PC-3 (cell line): ENCODE results near the gene ERBB2. TPM values are rescaled to one million over a fixed set of nuclear protein-coding genes. Genes with fewer than 3 reads are reported as not detected.
A peak's percentile ranks its signal among the peaks of the same experiment; 100 is the strongest.

Experiments
- ATAC-seq: fragments of 200-7000 bp; cut with Tn5 transposase; 2 replicates; pipeline ENCODE4 v1.9.1; 2020; ENCODE audit warnings: mild to moderate bottlenecking, moderate library complexity
- BruUV-seq: library from RNA; stranded (reverse); fragments of 400-500 nt; replicated peaks from 2 replicates; lab custom pipeline; 2021; lab: Mats Ljungman, UMichigan
- CTCF ChIA-PET: fragments of 300-600 bp; sonication (Branson Sonifier 250); formaldehyde crosslinking; loops from one replicate; lab custom pipeline; 2022; ENCODE audit warnings: antibody characterized with exemption; lab: Charles Lee
- POLR2A ChIA-PET: fragments of 300-600 bp; sonication (Branson Sonifier 250); formaldehyde crosslinking; loops from one replicate; lab custom pipeline; 2022; ENCODE audit warnings: antibody characterized with exemption; ENCODE audit not compliant: unreplicated experiment; lab: Charles Lee
- DNase-seq: peaks from one replicate; pipeline ENCODE4 v3.0.0-alpha.2; 2015
- H2AFZ ChIP-seq: fragments of 300-600 bp; sonication (generic); 2 replicates; pipeline ENCODE4 v1.6.0; 2016; ENCODE audit warnings: antibody characterized with exemption, low read length
- H3F3A ChIP-seq: fragments of 300-600 bp; sonication (generic); one replicate; pipeline ENCODE4 v1.6.0; 2017; ENCODE audit warnings: antibody characterized with exemption, low read length, control low read depth, mild to moderate bottlenecking; ENCODE audit not compliant: unreplicated experiment
- H3K27ac ChIP-seq: fragments of 300-600 bp; sonication (generic); 2 replicates; pipeline ENCODE4 v1.5.1; 2016; ENCODE audit warnings: mild to moderate bottlenecking, low read length
- H3K27me3 ChIP-seq: fragments of 300-600 bp; sonication (generic); 2 replicates; pipeline ENCODE4 v1.6.1; 2016; ENCODE audit warnings: low read length, mixed read lengths
- H3K36me3 ChIP-seq: fragments of 300-600 bp; sonication (generic); 2 replicates; pipeline ENCODE4 v1.6.1; 2016; ENCODE audit warnings: low read depth, mixed run types, low read length, mixed read lengths
- H3K4me1 ChIP-seq: fragments of 300-600 bp; sonication (generic); 2 replicates; pipeline ENCODE4 v1.5.1; 2016; ENCODE audit warnings: low read length; ENCODE audit not compliant: insufficient read depth
- H3K4me2 ChIP-seq: fragments of 300-600 bp; sonication (generic); 2 replicates; pipeline ENCODE4 v1.6.0; 2016; ENCODE audit warnings: low read length
- H3K4me3 ChIP-seq: fragments of 300-600 bp; sonication (generic); 2 replicates; pipeline ENCODE4 v1.5.1; 2016; ENCODE audit warnings: mild to moderate bottlenecking, low read length, mixed read lengths
- H3K79me2 ChIP-seq: fragments of 300-600 bp; sonication (generic); 2 replicates; pipeline ENCODE4 v1.6.1; 2017; ENCODE audit warnings: low read length, mixed read lengths
- H3K9ac ChIP-seq: fragments of 300-600 bp; sonication (generic); 2 replicates; pipeline ENCODE4 v1.6.0; 2016; ENCODE audit warnings: mild to moderate bottlenecking, low read length
- H3K9me2 ChIP-seq: fragments of 300-600 bp; sonication (generic); replicated peaks from 2 replicates; pipeline ENCODE4 v1.6.1; 2016; ENCODE audit warnings: mixed run types, low read length, mixed read lengths
- H3K9me3 ChIP-seq: fragments of 300-600 bp; sonication (generic); 2 replicates; pipeline ENCODE4 v1.6.1; 2016; ENCODE audit warnings: low read length, mixed read lengths
- H4K20me1 ChIP-seq: fragments of 300-600 bp; sonication (generic); 2 replicates; pipeline ENCODE4 v1.6.1; 2016; ENCODE audit warnings: low read length, mixed read lengths
- CTCF ChIP-seq: fragments of 300-600 bp; sonication (generic); conservative IDR thresholded peaks from 2 replicates; pipeline ENCODE4 v1.5.1; 2017; ENCODE audit warnings: antibody characterized with exemption, low read depth, mild to moderate bottlenecking, low read length
- EZH2 ChIP-seq: fragments of 300-600 bp; sonication (generic); IDR thresholded peaks from one replicate; pipeline ENCODE4 v1.6.1; 2017; ENCODE audit warnings: antibody characterized with exemption, mild to moderate bottlenecking, low read length; ENCODE audit not compliant: unreplicated experiment
- EZH2phosphoT487 ChIP-seq: fragments of 300-600 bp; sonication (generic); IDR thresholded peaks from 2 replicates; pipeline ENCODE4 v1.6.1; 2018; ENCODE audit warnings: mild to moderate bottlenecking, antibody characterized with exemption, low read length, borderline replicate concordance
- intact Hi-C: fragments of 100-400 bp; cut with micrococcal nuclease; formaldehyde crosslinking; loops from 2 replicates; pipeline ENCODE4 v1.9.0; 2023
- total RNA-seq: library from RNA; depleted of rRNA; stranded (reverse); fragments of >200 nt; gene quantifications from 2 replicates; pipeline ENCODE4 v1.2.3, GENCODE V29; 2014

ERBB2 gene
- total RNA-seq, 1 experiment from 2014 or later = 36.2 TPM

- ATAC-seq = no peak
- ChIA-PET CTCF (interaction anchor here (0.6 to 1.1 kb wide), 2 partner anchors 15 to 32 kb away, joined by 3 read pairs; no protein-coding TSS in a partner anchor), POLR2A (interaction anchor here (0.7 kb wide), 1 partner anchor 16 kb away, joined by 5 read pairs; the partner anchor contains the start of gene PGAP3)
- no peaks in the 10 kb centered on the region for H3F3A ChIP-seq
- H3K27me3 ChIP-seq = no peaks in the 10 kb centered on the region
- H3K9me2 ChIP-seq = no peaks in the 10 kb centered on the region
- no peak overlapping the region for H2AFZ ChIP-seq
- H3K4me1 ChIP-seq = peaks cover 64% of the 10 kb centered on the region
- H4K20me1 ChIP-seq = no peaks in the 10 kb centered on the region
- intact Hi-C loops = no loop called here
- peak overlapping the region; percentile 17; the same call in 1 of the 2 replicates for H3K4me3 ChIP-seq
- no TSS peak for BruUV-seq
- TF ChIP-seq CTCF (no peak), EZH2 (no peak)
- H3K9me3 ChIP-seq = no peaks in the 10 kb centered on the region
- peak overlapping the region; percentile 53 for H3K9ac ChIP-seq
- H3K79me2 ChIP-seq = peaks cover 73% of the 10 kb centered on the region
- peak overlapping the region; percentile 92 for H3K27ac ChIP-seq
- peak overlapping the region; percentile 64 for H3K4me2 ChIP-seq
- no peak for DNase-seq
- H3K36me3 ChIP-seq = peaks cover 4% of the 10 kb centered on the region; the same call in 1 of the 2 replicates
These were observed 4.0 kb downstream of the ERBB2 start for GRCh38 chr17:39703913-39704312.

- Histone ChIP-seq H3K27ac (peak overlapping the region; percentile 92), H3K4me2 (peak overlapping the region; percentile 80), H3K27me3 (no peaks in the 10 kb centered on the region), H3K9me2 (no peaks in the 10 kb centered on the region), H4K20me1 (no peaks in the 10 kb centered on the region), H3K36me3 (peaks cover 4% of the 10 kb centered on the region; the same call in 1 of the 2 replicates), H3K4me3 (peak overlapping the region; percentile 18; the same call in 1 of the 2 replicates), H3K9me3 (no peaks in the 10 kb centered on the region), H2AFZ (no peak overlapping the region), H3K9ac (peak overlapping the region; percentile 64), H3K4me1 (peaks cover 61% of the 10 kb centered on the region), H3K79me2 (peaks cover 66% of the 10 kb centered on the region), H3F3A (no peaks in the 10 kb centered on the region)
- BruUV-seq = no TSS peak
- intact Hi-C loops = no loop called here
- POLR2A ChIA-PET = no interaction called here
- ATAC-seq (no peak), DNase-seq (no peak)
- TF ChIP-seq EZH2 (no peak), CTCF (0 out of 2 replicates have a peak, but pooled peaks have one; percentile 13)
- CTCF ChIA-PET = interaction anchor here (0.6 kb wide), 1 partner anchor 79 kb away, joined by 4 read pairs; no protein-coding TSS in a partner anchor
These were observed 5.1 kb downstream of the ERBB2 start for GRCh38 chr17:39704821-39705551.

DNA sequence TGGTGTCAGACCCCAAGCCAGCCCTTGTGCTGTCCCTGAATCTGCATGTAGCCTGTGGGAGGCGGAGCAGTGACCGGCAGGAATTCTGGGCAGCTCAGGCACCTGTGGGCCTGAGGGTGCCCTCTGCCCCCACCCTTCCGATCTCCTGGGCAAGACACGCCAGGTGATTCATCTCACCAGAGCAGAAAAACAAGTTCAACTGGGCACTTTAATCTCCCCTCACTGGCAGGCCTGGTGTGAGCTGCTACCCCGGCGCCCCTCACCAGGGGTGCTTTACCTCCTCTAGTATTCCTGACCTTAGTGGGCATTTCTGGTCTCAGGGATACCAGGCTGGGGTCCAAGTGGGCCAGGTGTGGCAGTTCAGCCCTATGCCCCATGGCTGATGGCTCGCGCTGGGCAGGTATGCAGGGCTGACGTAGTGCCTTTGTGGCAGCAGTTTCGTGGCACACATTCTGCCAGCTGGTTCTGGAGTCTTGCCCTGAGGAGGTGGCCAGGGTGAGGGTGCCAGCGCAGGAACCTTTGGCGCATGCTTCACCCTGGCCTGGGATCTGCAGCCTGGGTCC, 6.0 kb downstream of the ERBB2 start:
- Histone ChIP-seq H3K27me3 (no peaks in the 10 kb centered on the region), H2AFZ (no peak overlapping the region), H3K36me3 (peaks cover 4% of the 10 kb centered on the region; the same call in 1 of the 2 replicates), H3K4me2 (peak overlapping the region; percentile 80), H3K27ac (peak overlapping the region; percentile 92), H3K4me1 (peaks cover 61% of the 10 kb centered on the region), H3F3A (no peaks in the 10 kb centered on the region), H3K79me2 (peaks cover 57% of the 10 kb centered on the region), H3K9me3 (no peaks in the 10 kb centered on the region), H4K20me1 (no peaks in the 10 kb centered on the region), H3K4me3 (peak overlapping the region; percentile 38), H3K9ac (peak overlapping the region; percentile 65), H3K9me2 (no peaks in the 10 kb centered on the region)
- intact Hi-C loops = no loop called here
- DNase-seq (peak; percentile 88), ATAC-seq (peak; percentile 48)
- no TSS peak for BruUV-seq
- ChIA-PET CTCF (no interaction called here), POLR2A (no interaction called here)
- TF ChIP-seq CTCF = no peak
- no peak for TF ChIP-seq EZH2phosphoT487
- no peak for TF ChIP-seq EZH2
